Ovary (tissue), 9 donors: Measurements from ENCODE around the gene IPPK. TPM values are rescaled to one million over a fixed set of nuclear protein-coding genes. Genes with fewer than 3 reads are reported as not detected.

ENCODE experiments used
- DNase-seq, 5 donors: peaks; one replicate each; pipeline ENCODE4 v3.0.0-alpha.2; 2019 to 2020
- H3K27ac ChIP-seq, 2 donors: fragments of 200-600 bp; one replicate each; pipeline versions ENCODE4 v1.5.1 to v1.8.0; 2019 to 2022
- H3K27me3 ChIP-seq: fragments of 200-600 bp; one replicate; pipeline ENCODE4 v1.8.0; 2022
- H3K36me3 ChIP-seq: fragments of 200-600 bp; sonication (generic); one replicate; pipeline ENCODE4 v1.5.1; 2019
- H3K4me1 ChIP-seq: one replicate; pipeline ENCODE4 v1.8.1; 2013; ENCODE audit warnings: mild to moderate bottlenecking, moderate library complexity; ENCODE audit not compliant: insufficient read depth
- H3K4me3 ChIP-seq: fragments of 200-600 bp; sonication (generic); one replicate; pipeline ENCODE4 v1.5.1; 2017
- H3K9me3 ChIP-seq, 2 donors: fragments of 200-600 bp in 1 of 2; sonication (generic) in 1 of 2; one replicate each; pipeline versions ENCODE4 v1.5.1 to v1.8.1; 2013 to 2019; ENCODE audit warnings: mild to moderate bottlenecking in 1 of 2, moderate library complexity in 1 of 2
- CTCF ChIP-seq, 3 donors: fragments of 450-650 bp in 2 of 3; fragments of 200-600 bp in 1 of 3; IDR thresholded peaks; one replicate each; pipeline versions ENCODE4 v1.5.1 to v1.8.0; 2016 to 2022; ENCODE audit warnings: antibody characterized with exemption in 3 of 3, mild to moderate bottlenecking in 1 of 3
- EP300 ChIP-seq: sonication (generic); formaldehyde crosslinking; IDR thresholded peaks from one replicate; pipeline ENCODE4 v1.6.1; 2017; ENCODE audit warnings: antibody characterized with exemption
- POLR2A ChIP-seq: fragments of 450-650 bp; IDR thresholded peaks from one replicate; pipeline ENCODE4 v1.6.1; 2017; ENCODE audit warnings: antibody characterized with exemption, mild to moderate bottlenecking, moderate library complexity
- WGBS, 3 donors: extraction: QIAGEN DNeasy Blood & Tissue Kit in 1 of 3; methylation state at CpG; one replicate each; pipeline versions ENCODE4 v1.1.5 to v1.1.7; 2013 to 2017; 5-methylcytosine and 5-hydroxymethylcytosine counted together
- intact Hi-C, 4 donors: fragments of 100-400 bp; cut with DNase I; formaldehyde crosslinking; loops; one replicate each; pipeline versions ENCODE4 v1.11.0 to v1.15.1; 2022 to 2023
- polyA plus RNA-seq, 2 donors: library from polyadenylated mRNA; stranded (reverse); fragments of 200-250 nt in 1 of 2; fragments of 350-450 nt in 1 of 2; fragmentation: Illumina TruSeq in 1 of 2; extraction: RNeasy Lipid Tissue Mini Kit (QIAGEN cat#74804) in 1 of 2; gene quantifications; one replicate each; pipeline ENCODE4 v1.2.3, GENCODE V29; 2013 to 2014
- total RNA-seq, 7 donors: library from RNA; depleted of rRNA in 2 of 7; stranded (reverse); fragments of >200 nt in 2 of 7; fragmentation: NEBNext Ultra II Directional in 3 of 7; extraction: Animal tissue kit (Norgen Biotek cat#: 25700) in 3 of 7; gene quantifications; one replicate each; pipeline versions ENCODE4 v1.1.0 to v1.2.4, GENCODE V29; 2016 to 2023
- donor health status: DM: no; HTN: no; CAD: no; lungs with moderate emphysema.
- donor health status: DM: no; HTN: no; CAD: no.
- donor health status: Bipolar disorder and iron deficiency.
- donor health status: DM: yes; HTN: yes; CAD: no.
- donor health status: DM: no; HTN: no; CAD: no.
- donor health status: DM: yes; HTN: yes; CAD: no.

Gene IPPK
- total and polyA plus RNA-seq, 9 donors, result 4.7 to 8.5 (median 7.1) TPM

GRCh38 chr9:92615790-92616189 is 54.1 kb downstream of the IPPK start:
- WGBS, 3 donors, result 22 to 44% (median 25%) methylated on average over 13 of the region's 13 CpGs
- TF ChIP-seq CTCF (IDR thresholded peaks at IDR 0.05) (no peak), EP300 (no peak), POLR2A (no peak)
- Histone ChIP-seq H3K9me3 (no peaks in the 10 kb centered on the region), H3K36me3 (no peaks in the 10 kb centered on the region), H3K4me3 (no peak overlapping the region), H3K27me3 (no peaks in the 10 kb centered on the region), H3K27ac (peak overlapping the region; percentile 79 to 90), H3K4me1 (peaks cover 55% of the 10 kb centered on the region)
- intact Hi-C loops, result loop anchor here in 1 of 4 donors (5.0 kb wide), 1 partner anchor 78 kb away; the partner anchor contains the start of gene ECM2
- no peak for DNase-seq

- intact Hi-C loops, result loop anchor here in 1 of 4 donors (5.0 kb wide), 1 partner anchor 78 kb away; the partner anchor contains the start of gene ECM2
- Histone ChIP-seq H3K9me3 (no peaks in the 10 kb centered on the region), H3K27ac (peak overlapping the region; percentile 79 to 90), H3K27me3 (no peaks in the 10 kb centered on the region), H3K36me3 (no peaks in the 10 kb centered on the region), H3K4me1 (peaks cover 52% of the 10 kb centered on the region), H3K4me3 (no peak overlapping the region)
- peak in 3 of 5 donors; percentile 56 to 66 (median 58) for DNase-seq
- 42 to 59% (median 47%) methylated on average over 17 of the region's 17 CpGs for WGBS, 3 donors
- no peak for TF ChIP-seq POLR2A
- no peak for TF ChIP-seq CTCF (IDR thresholded peaks at IDR 0.05)
- TF ChIP-seq EP300, result no peak
These were observed 55.0 kb downstream of the IPPK start for GRCh38 chr9:92614763-92615461.

GRCh38 chr9:92614123-92614510 is 55.8 kb downstream of the IPPK start:
- peak in 1 of 5 donors; percentile 39 for DNase-seq
- TF ChIP-seq CTCF (IDR thresholded peaks at IDR 0.05) (no peak), EP300 (no peak), POLR2A (no peak)
- H3K27me3 ChIP-seq, result no peaks in the 10 kb centered on the region
- H3K36me3 ChIP-seq, result no peaks in the 10 kb centered on the region
- WGBS, 3 donors, result 92 to 93% (median 93%) methylated on average over 9 of the region's 9 CpGs
- intact Hi-C loops, result no loop called here
- H3K9me3 ChIP-seq, result no peaks in the 10 kb centered on the region
- no peak overlapping the region for H3K4me3 ChIP-seq
- H3K27ac ChIP-seq, result peak overlapping the region in 1 of 2 donors; percentile 90
- peaks cover 44% of the 10 kb centered on the region for H3K4me1 ChIP-seq

- WGBS, 3 donors, result 95 to 96% (median 95%) methylated on average over 23 of the region's 23 CpGs
- Histone ChIP-seq H3K27me3 (no peaks in the 10 kb centered on the region), H3K36me3 (no peaks in the 10 kb centered on the region), H3K9me3 (no peaks in the 10 kb centered on the region), H3K4me3 (no peak overlapping the region), H3K4me1 (peaks cover 41% of the 10 kb centered on the region), H3K27ac (peak overlapping the region in 1 of 2 donors; percentile 90)
- no peak for TF ChIP-seq CTCF (IDR thresholded peaks at IDR 0.05)
- TF ChIP-seq EP300, result no peak
- DNase-seq, result no peak
- intact Hi-C loops, result no loop called here
These were observed 56.4 kb downstream of the IPPK start for GRCh38 chr9:92613268-92614122.
